ENCODE data around the gene PDE6C.
"Not testable (repeated sequence)": the region's sequence is repeated elsewhere in the genome, so short reads cannot be mapped to it uniquely, and the experiment has no call there.

PDE6C gene

GRCh38 chr10:93680412-93681047, 68.2 kb downstream of the PDE6C start:
- no peak overlapping the region for H3K4me3 ChIP-seq (ENCODE audit: low read depth, low read length)
- peak; percentile 52 for DNase-seq (ENCODE audit: low read depth, low spot score)
- TF ChIP-seq CTCF (IDR thresholded peaks at IDR 0.05; ENCODE audit: low read depth, low read length) = peak; percentile 31
- in situ Hi-C loops (cut with HindIII; ENCODE audit: low sequenced_read_pairs) = no loop called here

- H3K4me3 ChIP-seq (ENCODE audit: low read depth, low read length) = no peak overlapping the region
- in situ Hi-C loops (cut with HindIII; ENCODE audit: low sequenced_read_pairs) = no loop called here
- DNase-seq (ENCODE audit: low read depth, low spot score) = no peak
- TF ChIP-seq CTCF (IDR thresholded peaks at IDR 0.05; ENCODE audit: low read depth, low read length) = no peak
These were observed 75.4 kb downstream of the PDE6C start for GRCh38 chr10:93687737-93688136.

- no peak for DNase-seq (ENCODE audit: low read depth, low spot score)
- H3K4me3 ChIP-seq (ENCODE audit: low read depth, low read length) = no peak overlapping the region
- in situ Hi-C loops (cut with HindIII; ENCODE audit: low sequenced_read_pairs) = no loop called here
- no peak for TF ChIP-seq CTCF (IDR thresholded peaks at IDR 0.05; ENCODE audit: low read depth, low read length)
These were observed 83.4 kb downstream of the PDE6C start for GRCh38 chr10:93695740-93696139.

- in situ Hi-C loops (cut with HindIII; ENCODE audit: low sequenced_read_pairs); DNase-seq (ENCODE audit: low read depth, low spot score); H3K4me3 ChIP-seq (ENCODE audit: low read depth, low read length): not testable (repeated sequence)
These were observed 84.2 kb downstream of the PDE6C start for GRCh38 chr10:93696582-93696981.

GRCh38 chr10:93697207-93697606, 84.9 kb downstream of the PDE6C start:
- no peak overlapping the region for H3K4me3 ChIP-seq (ENCODE audit: low read depth, low read length)
- no peak for TF ChIP-seq CTCF (IDR thresholded peaks at IDR 0.05; ENCODE audit: low read depth, low read length)
- DNase-seq (ENCODE audit: low read depth, low spot score) = no peak
- in situ Hi-C loops (cut with HindIII; ENCODE audit: low sequenced_read_pairs) = no loop called here

GRCh38 chr10:93701866-93702209, 89.5 kb downstream of the PDE6C start:
- peak overlapping the region; percentile 71 for H3K4me3 ChIP-seq (ENCODE audit: low read depth, low read length)
- DNase-seq (ENCODE audit: low read depth, low spot score) = peak; percentile 64
- TF ChIP-seq CTCF (IDR thresholded peaks at IDR 0.05; ENCODE audit: low read depth, low read length) = no peak
- in situ Hi-C loops (cut with HindIII; ENCODE audit: low sequenced_read_pairs) = no loop called here

- DNase-seq (ENCODE audit: low read depth, low spot score) = peak; percentile 95
- peak; percentile 42 for TF ChIP-seq CTCF (IDR thresholded peaks at IDR 0.05; ENCODE audit: low read depth, low read length)
- peak within 1 kb of the TSS; percentile 71 for H3K4me3 ChIP-seq (ENCODE audit: low read depth, low read length)
- in situ Hi-C loops (cut with HindIII; ENCODE audit: low sequenced_read_pairs) = no loop called here
These were observed 90.1 kb downstream of the PDE6C start, which contains the start of gene FRA10AC1 for GRCh38 chr10:93702210-93703001. Gene FRA10AC1, minus strand, starts transcription at chr10:93702592. Its CDS starts 2,486 bp downstream, at chr10:93700106.

All from astrocyte of the spinal cord (primary cell).